Stimulated activated CD8-positive, alpha-beta memory T cell treated with anti-CD3 and anti-CD28 coated beads, Interleukin-15, amount 100 ng/mL, for 24 hours (primary cell): ENCODE results near the gene QPRT.
"Not testable (repeated sequence)": the region's sequence is repeated elsewhere in the genome, so short reads cannot be mapped to it uniquely, and the experiment has no call there.

Experiments used
- DNase-seq: peaks from one replicate; pipeline ENCODE4 v3.0.0-alpha.2; 2020; ENCODE audit warnings: low read depth

Gene QPRT

DNA sequence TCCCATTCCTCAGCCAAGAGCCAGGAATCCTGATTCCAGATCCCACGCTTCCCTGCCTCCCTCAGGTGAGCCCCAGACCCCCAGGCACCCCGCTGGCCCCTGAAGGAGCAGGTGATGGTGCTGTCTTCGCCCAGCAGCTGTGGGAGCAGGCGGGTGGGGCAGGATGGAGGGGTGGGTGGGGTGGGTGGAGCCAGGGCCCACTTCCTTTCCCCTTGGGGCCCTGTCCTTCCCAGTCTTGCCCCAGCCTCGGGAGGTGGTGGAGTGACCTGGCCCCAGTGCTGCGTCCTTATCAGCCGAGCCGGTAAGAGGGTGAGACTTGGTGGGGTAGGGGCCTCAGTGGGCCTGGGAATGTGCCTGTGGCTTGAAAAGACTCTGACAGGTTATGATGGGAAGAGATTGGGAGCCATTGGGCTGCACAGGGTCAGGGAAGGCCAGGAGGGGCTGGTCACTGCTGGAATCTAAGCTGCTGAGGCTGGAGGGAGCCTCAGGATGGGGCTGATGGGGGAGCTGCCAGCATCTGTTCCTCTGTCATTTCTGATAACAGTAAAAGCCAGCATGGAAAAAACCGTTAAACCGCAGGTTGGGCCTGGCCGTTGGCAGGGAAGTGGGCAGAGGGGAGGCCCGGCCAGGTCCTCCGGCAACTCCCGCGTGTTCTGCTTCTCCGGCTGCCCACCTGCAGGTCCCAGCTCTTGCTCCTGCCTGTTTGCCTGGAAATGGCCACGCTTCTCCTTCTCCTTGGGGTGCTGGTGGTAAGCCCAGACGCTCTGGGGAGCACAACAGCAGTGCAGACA, 15.8 kb upstream of the QPRT start, which contains the start of gene SPN:
TSS of gene SPN (plus strand) at position 232 of the 791 bp plus-strand sequence. CDS start at position 714, 482 bp downstream.
- DNase-seq = no peak

DNA sequence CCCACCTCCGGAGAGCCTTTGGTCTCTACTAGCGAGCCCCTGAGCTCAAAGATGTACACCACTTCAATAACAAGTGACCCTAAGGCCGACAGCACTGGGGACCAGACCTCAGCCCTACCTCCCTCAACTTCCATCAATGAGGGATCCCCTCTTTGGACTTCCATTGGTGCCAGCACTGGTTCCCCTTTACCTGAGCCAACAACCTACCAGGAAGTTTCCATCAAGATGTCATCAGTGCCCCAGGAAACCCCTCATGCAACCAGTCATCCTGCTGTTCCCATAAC, 15.2 kb upstream of the QPRT start:
- no peak for DNase-seq

GRCh38 chr16:29664091-29664921, 14.7 kb upstream of the QPRT start:
- DNase-seq = no peak

DNA sequence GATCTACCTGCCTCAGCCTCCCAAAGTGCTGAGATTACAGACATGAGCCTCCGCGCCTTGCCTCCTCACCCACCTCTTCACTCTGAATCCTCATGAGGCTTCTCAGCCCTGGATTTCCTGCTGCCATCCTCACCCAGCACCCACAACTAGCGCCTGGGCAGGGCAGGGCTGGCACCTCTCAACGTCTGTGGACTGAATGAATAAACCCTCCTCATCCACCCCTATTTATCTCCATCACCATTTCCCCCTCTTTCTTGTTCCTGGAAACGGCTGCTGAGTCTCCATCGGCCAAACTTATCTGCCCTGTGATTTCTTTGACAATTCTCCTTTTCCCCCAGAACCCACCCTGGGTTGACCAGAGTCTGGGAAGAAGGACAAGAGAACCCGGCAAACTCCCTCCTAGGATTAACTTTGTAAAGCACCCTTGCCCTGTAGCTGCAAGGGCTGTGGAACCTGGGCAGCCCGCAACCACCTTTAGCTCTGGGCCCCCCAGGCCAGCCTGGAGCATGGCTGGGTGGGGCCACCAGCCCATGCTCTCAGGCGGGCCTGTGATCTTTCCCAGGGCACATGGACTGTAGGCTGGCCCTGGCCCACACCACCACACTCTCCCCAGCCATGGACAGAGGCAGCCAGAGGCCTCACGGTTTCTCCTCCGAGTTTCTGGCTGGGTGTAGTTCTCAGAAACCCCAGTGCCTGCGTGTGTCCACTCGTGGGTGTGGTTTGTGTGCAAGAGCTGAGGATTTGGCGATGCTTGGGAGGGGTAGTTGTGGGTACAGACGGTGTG, 13.5 kb upstream of the QPRT start:
- no peak for DNase-seq

- DNase-seq = not testable (repeated sequence)
These were observed 11.7 kb upstream of the QPRT start for GRCh38 chr16:29667322-29667610.

DNA sequence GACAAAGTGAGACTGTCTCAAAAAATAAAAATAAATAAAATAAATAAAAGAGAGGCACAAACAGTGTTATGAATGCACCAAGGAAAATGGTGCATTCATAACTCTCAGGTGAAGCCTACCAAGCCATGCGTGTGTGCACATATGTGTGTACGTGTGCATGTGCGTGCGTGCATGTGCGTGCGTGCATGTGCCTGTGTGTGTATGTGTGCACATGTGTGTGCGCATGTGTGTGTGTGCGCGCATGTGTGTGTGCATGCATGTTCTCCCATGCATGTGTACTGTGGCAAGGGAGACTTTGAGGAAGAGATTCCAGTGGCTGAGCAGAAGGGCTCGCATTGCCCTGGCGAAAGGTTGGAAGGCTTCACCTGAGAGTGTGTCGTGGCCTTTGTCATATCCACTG, 11.2 kb upstream of the QPRT start:
- no peak for DNase-seq

DNA sequence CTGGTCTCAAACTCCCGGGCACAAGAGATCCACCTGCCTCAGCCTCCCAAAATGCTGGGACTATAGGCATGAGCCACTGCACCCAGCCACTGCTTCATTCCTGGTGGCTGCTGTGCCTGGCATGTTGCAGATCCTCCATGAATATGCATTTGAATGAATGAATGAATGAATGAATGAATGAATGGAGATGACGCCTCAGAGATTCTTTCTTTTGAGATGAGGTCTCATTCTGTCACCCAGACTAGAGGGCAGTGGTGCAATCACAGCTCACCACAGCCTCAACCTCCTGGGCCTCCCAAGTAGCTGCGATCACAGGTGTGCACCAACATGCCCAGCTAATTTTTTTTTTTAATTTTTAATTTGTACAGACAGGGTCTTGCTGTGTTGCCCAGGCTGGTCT, 10.7 kb upstream of the QPRT start:
- DNase-seq = no peak

DNA sequence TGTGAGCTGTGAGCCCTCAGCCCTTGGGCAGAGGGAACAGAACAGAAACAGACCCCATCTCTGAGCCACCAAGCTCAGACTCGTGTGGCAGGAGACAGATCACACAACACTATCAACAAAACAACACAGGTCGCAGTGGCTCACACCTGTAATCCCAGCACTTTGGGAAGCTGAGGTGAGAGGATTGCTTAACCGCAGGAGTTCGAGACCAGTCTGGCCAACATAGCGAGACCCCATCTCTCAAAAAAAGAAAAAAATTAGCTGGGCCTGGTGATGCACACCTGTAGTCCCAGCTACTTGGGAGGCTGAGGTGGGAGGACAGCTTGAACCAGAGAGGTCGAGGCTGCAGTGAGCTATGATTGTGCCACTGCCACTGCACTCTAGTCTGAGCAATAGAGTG, 5.5 kb upstream of the QPRT start:
- no peak for DNase-seq

DNA sequence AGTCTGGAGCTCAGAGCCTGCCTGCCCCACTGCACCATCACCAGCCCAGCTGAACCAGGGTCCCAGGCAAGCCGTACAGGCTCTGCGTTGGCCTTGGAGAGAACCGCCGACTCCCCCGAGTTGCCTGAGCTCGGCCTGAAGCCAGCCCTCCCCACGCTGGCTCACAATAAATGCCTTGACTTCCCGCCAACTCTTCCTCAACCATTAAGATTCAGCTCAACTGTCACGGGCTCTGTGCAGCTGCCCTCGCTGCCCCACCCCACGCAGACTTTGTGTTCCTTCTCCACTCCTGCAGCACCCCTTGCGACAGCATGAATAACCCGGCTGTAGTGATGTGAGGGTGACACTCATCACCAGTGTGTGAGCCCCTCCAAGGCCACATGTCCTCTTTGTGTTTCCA, 4.8 kb upstream of the QPRT start:
- DNase-seq = no peak

DNA sequence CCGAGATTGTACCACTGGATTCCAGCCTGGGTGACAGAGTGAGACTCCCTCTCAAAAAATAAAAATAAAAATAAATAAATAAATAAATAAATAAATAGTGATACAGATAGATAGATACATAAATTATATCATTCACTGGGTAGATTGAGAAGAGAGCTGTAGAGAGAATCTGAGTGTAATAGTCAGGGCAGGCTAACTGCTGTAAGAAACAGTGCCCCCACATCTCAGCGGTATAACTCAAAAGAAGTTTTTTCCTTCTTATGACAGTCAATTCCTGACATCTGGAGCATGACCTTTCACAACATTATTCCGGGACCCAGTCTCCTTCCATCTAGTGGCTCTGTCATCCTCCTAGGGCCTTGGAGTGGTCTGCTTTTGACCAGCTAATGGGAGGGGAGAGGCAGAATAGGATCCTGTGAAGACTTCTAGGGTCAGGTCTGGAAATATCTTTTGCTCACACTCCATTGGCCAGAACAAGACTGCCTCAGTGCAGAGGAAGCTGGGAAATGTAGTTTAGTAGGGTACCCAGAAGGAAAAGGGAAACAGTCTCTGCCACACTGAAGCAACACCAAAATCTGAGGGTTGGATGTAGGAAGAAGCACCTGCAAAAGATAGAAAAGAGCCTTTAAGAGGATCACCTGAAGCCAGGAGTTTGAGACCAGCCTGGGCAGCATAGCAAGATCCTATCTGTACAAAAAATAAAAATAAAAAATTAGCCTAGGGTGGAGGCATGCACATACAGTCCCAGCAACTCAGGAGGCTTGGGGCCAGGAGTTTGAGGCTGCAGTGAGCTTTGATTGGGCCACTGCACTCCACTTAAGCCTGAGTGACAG, 3.0 kb upstream of the QPRT start:
- no peak for DNase-seq

DNA sequence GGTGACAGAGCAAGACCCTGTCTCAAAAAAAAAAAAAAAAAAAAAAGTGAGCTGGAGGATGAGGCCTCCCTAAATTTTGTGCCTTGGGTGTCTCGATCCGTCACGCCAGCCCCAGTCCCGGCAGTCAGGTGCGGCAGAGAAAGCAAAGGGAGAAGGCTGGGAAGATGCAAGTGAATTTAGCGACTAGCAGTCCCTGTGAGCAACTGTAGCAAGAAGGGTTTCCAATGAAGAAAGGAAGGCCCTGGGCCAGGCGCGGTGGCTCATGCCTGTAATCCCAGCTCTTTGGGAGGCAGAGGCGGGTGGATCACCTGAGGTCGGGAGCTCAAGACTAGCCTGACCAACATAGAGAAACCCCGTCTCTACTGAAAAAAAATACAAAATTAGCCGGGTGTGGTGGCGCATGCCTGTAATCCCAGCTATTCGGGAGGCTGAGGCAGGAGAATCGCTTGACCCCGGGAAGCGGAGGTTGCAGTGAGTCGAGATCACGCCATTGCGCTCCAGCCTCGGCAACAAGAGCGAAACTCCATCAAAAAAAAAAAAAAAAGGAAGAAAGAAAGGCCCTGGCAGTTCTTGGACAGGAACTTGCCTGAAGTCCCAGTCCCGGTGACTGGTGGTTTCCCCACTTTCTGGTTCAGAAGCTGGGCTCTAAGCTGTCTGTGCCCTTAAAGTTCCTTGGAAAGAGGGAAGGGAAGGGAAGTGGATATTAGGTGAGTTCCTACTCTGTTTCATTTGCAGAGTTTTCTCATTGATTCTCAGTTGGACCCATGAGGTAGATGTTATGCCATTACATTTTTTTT, 1.8 kb upstream of the QPRT start:
- DNase-seq = no peak

DNA sequence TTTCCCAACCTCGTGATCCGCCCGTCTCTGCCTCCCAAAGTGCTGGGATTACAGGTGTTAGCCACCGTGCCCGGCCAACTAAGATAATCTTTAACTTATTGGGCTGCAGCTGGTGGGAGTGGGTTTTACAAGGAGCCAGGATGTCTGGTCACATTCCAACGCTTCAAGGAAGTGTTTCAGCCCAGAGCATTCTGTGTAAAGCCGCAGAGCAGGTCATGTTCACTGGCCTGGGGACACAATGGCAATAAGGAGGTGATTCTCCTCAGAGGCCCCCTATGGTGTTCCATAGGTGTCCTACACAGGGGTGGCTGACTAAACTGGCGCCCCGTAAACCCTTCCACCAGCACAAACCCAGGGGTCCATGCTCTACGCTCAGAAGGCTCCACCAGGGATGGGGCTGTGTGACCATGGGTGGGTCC, 1.2 kb downstream of the QPRT start:
- no peak for DNase-seq

DNA sequence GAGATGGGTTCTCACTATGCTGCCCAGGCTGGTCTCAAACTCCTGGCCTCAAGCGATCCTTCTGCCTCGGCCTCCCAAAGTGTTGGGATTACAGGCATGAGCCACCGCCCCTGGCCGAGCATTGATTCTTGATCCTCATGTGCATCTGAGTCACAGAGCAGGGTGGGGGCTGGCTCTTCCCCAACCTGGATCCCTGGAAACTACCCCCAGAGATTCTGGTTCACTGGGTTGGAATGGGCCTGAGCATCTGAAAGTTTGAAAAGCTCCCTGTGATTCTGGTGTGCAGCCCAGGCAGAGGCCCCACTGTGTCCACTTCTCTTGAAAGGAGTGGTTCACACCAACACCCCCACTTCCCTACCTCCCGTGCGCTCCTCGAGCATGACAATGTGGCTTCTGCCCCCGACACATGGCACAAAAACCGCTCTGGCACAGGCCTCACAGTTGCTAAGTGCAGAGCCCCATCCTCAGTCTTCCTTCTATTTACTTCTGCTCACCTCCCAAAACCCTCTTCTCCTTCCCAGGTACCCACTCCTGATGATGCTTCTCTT, 4.6 kb downstream of the QPRT start:
- DNase-seq = no peak

DNA sequence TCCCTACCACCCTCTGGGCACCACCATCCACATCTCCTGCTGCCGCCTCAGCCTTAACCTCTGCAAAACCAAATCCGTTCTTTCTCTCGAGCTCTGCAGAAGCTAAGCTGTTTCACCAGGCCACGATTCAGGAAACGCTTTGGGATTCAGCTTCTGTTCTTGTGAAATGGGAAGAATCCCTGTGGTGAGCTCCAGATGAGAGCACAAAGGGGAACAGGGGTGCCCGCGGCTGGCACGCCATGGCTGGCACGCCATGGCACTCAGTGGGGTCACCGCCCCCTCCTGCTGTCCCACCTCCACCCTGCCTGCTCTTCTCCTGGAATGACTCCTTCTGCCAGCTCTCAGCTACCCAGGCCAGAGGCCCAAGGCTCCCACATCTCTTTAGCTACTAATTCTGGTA, 5.7 kb downstream of the QPRT start:
- DNase-seq = no peak

DNA sequence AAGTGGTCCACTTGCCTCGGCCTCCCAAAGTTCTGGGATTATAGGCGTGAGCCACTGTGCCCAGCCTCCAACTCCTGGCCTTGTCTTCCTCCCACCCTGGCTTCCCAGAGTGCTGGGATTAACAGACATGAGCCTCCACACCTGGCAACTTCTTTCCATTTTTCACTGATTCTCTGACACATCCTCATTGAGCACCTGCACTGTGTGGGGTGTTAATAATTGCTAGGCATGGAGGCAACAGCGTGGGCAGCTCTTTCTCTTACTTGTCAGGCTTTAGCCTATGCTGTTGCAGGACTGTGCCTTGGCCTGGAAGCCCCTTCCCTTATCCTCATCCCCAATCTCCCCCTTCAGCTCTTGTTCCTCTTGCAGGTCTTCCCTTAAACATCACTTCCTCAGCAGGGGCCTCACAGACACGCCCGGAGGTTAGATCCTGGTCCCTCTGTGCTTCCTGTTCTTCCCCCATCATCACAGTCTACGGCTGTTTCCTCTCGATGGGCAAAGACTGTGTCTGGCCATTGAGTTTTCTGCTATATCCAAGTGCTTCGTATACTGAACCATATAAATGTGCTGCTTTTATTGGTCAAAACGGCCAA, 7.9 kb downstream of the QPRT start:
- no peak for DNase-seq

- DNase-seq = no peak
These were observed 8.8 kb downstream of the QPRT start for GRCh38 chr16:29687755-29688154.

DNA sequence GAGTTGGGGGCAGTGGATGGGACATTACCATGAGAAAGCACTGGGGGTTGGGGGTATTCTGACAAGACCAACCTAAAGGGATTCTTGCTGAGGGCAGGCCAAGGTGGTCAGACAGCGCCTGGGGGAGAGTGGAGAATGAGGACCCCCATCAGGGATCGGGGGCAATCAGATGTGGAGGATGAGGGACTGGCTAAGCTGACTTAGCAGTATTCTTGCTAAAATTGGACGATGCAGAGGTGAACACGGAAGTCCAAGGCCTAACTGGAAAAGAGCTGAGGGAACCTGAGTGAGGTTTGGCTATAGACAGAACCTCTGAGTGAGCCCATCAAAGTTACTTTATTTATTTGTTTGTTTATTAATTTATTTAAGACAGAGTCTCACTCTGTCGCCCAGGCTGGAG, 9.2 kb downstream of the QPRT start:
- no peak for DNase-seq

DNA sequence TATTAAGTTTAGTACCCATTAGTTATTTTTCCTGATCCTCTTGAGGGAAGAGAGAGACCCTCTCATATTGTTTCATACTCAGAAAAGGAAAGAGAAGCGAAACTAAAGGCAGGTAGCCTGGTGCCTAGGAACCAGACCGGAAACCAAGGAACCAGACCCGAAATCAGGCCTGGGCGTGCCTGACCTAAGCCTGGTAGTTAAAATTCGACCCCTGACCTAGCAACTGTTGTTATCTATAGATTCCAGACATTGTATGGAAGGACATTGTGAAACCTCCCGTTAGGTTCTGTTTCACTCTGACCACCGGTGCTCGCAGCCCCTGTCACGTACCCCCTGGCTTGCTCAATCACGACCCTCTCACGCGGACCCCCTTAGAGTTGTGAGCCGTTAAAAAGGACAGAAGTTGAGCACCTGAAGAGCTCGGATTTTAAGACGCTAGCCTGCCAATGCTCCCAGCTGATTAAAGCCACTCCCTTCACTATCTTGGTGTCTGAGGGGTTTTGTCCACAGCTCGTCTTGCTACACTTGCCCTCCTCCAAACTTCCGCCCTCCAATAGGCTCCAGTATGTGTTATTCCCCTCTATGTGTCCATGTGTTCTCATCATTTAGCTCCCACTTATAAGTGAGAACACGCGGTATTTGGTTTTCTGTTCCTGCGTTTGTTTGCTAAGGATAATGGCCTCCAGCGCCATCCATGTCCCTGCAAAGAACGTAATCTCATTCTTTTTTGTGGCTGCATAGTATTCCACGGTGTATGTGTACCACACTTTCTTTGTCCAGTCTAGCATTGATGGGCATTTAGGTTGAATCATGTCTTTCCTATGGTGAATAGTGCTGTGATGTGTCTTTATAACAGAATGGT, 10.7 kb downstream of the QPRT start:
- not testable (repeated sequence) for DNase-seq

- DNase-seq = not testable (repeated sequence)
These were observed 13.6 kb downstream of the QPRT start for GRCh38 chr16:29692606-29693005.
